SH-SY5Y (cell line): ENCODE measurements around the gene EPB42.

ENCODE experiments used
- GATA2 ChIP-seq: IDR thresholded peaks from 2 replicates; pipeline ENCODE4 v1.6.1; 2011; ENCODE audit warnings: mild to moderate bottlenecking, low read depth, low read length
- GATA3 ChIP-seq: IDR thresholded peaks from 2 replicates; pipeline ENCODE4 v1.6.1; 2011; ENCODE audit warnings: low read depth, mild to moderate bottlenecking, low read length, moderate library complexity

DNA sequence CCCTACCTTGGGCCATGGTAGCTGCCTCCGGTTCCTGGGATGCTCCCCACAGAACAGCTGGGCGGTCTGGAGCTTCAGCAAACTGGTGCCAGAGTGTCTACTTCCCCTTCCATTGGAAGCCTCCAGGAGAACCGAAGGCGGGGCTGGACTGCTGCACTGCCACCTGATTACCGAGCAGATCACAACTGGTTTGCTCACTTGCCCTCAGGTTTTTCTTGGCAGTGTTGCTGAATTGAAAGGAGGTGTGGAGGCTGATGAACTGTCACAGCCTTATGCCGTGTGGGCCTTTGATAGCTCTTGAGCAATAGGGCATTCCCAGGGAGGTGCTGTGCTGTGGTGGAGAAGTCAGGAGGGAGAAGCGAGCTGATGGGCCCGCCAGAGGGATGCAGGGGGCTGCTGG, 46.0 kb upstream of the EPB42 start, which contains the start of gene TGM5:
- TF ChIP-seq GATA2 (no peak), GATA3 (no peak)
